Measurements from ENCODE around the gene ABCG4.
"Not testable (repeated sequence)": the region's sequence is repeated elsewhere in the genome, so short reads cannot be mapped to it uniquely, and the experiment has no call there.

Gene ABCG4

DNA sequence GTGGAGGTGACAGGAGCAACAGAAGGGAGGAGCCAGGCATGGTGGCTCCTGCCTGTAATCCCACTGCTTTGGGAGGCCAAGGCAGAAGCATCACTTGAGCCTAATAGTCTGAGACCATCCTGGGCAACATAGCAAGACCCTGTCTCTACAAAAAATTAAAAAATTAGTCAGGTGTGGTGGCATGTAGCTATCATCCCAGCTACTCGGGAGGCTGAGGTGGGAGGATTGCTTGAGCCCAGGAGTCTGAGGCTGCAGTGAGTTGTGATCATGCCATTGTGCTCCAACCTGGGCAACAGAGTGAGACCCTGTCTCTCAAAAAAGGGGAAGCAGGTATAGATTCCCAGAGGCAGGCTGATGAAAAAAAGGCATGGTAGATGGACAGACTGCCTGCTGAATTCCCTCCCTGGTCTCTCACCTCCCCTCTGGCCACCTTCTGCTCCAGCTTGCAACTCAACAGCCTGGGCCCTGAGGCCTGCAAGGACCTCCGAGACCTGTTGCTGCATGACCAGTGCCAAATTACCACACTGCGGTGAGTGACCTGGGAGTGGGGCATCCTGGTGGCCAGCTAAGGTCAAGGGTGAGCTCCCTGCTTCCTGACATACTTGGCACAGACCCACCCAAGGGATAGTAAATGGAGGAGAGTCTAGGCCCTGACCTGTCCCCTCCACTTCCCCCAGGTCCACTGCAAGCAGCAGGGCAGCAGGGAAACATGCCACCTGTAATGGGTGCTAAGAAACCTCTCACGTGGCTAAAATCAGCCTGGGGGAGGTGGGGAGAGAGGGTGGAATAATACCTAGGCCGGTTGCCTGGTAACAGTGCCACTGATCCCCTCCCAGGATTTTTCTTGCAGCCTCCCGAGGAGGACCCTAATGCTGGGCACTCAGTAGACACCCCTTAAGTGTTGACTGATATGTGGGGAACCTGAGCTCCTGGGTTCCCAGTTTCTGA lies 32.2 kb downstream of the ABCG4 start:
- no peak overlapping the region for H3K4me3 ChIP-seq (ENCODE audit: low read depth, low read length)
- TF ChIP-seq CTCF (IDR thresholded peaks at IDR 0.05; ENCODE audit: insufficient read depth, low read depth, low read length, missing control alignments) = no peak
- no peak for DNase-seq (ENCODE audit: low read depth)

GRCh38 chr11:119181677-119182412 lies 33.0 kb downstream of the ABCG4 start:
- no peak for TF ChIP-seq CTCF (IDR thresholded peaks at IDR 0.05; ENCODE audit: insufficient read depth, low read depth, low read length, missing control alignments)
- no peak overlapping the region for H3K4me3 ChIP-seq (ENCODE audit: low read depth, low read length)
- DNase-seq (ENCODE audit: low read depth) = no peak

- not testable (repeated sequence) for H3K4me3 ChIP-seq (ENCODE audit: low read depth, low read length); DNase-seq (ENCODE audit: low read depth)
These were observed 35.5 kb downstream of the ABCG4 start for GRCh38 chr11:119184399-119184798.

GRCh38 chr11:119185981-119186634 lies 37.3 kb downstream of the ABCG4 start:
- no peak for TF ChIP-seq CTCF (IDR thresholded peaks at IDR 0.05; ENCODE audit: insufficient read depth, low read depth, low read length, missing control alignments)
- DNase-seq (ENCODE audit: low read depth) = no peak
- H3K4me3 ChIP-seq (ENCODE audit: low read depth, low read length) = no peak overlapping the region

GRCh38 chr11:119187123-119187892 lies 38.5 kb downstream of the ABCG4 start:
- DNase-seq (ENCODE audit: low read depth) = no peak
- H3K4me3 ChIP-seq (ENCODE audit: low read depth, low read length) = no peak overlapping the region
- TF ChIP-seq CTCF (IDR thresholded peaks at IDR 0.05; ENCODE audit: insufficient read depth, low read depth, low read length, missing control alignments) = no peak

GRCh38 chr11:119188067-119188466 lies 39.2 kb downstream of the ABCG4 start:
- no peak for DNase-seq (ENCODE audit: low read depth)
- no peak for TF ChIP-seq CTCF (IDR thresholded peaks at IDR 0.05; ENCODE audit: insufficient read depth, low read depth, low read length, missing control alignments)
- H3K4me3 ChIP-seq (ENCODE audit: low read depth, low read length) = no peak overlapping the region

Measured in GM12865 (cell line).